IPS-18a (cell line): ENCODE data around the gene TWIST1.

ENCODE experiments used
- H3K27ac ChIP-seq: one replicate; pipeline ENCODE4 v1.5.1; 2013; ENCODE audit warnings: low read length
- H3K27me3 ChIP-seq: one replicate; pipeline ENCODE4 v1.6.1; 2013; ENCODE audit warnings: mild to moderate bottlenecking, low read length; ENCODE audit not compliant: control insufficient read depth, insufficient read depth
- H3K36me3 ChIP-seq: one replicate; pipeline ENCODE4 v1.6.1; 2013; ENCODE audit warnings: low read depth, low read length; ENCODE audit not compliant: control insufficient read depth
- H3K4me1 ChIP-seq: one replicate; pipeline ENCODE4 v1.6.1; 2013; ENCODE audit warnings: low read depth, low read length; ENCODE audit not compliant: control insufficient read depth
- H3K4me3 ChIP-seq: one replicate; pipeline ENCODE4 v1.5.1; 2013; ENCODE audit warnings: low read length
- H3K9ac ChIP-seq: one replicate; pipeline ENCODE4 v1.6.1; 2013; ENCODE audit warnings: mild to moderate bottlenecking, low read length, moderate library complexity
- H3K9me3 ChIP-seq: one replicate; pipeline ENCODE4 v1.6.1; 2013; ENCODE audit warnings: low read depth, low read length; ENCODE audit not compliant: control insufficient read depth

Gene TWIST1

DNA sequence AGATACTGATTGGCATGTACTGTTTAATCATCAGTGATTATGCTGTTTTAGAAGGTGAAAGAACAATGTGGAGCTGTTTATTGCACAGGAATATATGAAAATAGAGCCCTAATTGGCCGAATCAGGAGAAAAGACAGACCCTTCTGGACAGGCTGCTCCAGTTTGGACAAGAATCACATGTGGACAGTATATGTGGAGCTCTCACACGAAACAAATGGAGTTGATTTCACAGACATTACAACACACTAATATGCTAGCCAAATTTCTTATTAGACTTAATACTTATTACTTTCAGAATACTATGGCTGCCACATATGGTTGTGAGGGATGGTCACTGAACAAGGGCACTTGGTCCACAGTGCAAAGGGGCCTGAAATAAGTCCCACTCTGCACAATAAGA, 15.5 kb downstream of the TWIST1 start:
- Histone ChIP-seq H3K4me1 (peaks cover 11% of the 10 kb centered on the region), H3K9ac (no peak overlapping the region), H3K36me3 (no peaks in the 10 kb centered on the region), H3K27me3 (peaks cover 40% of the 10 kb centered on the region), H3K4me3 (no peak overlapping the region), H3K27ac (no peak overlapping the region), H3K9me3 (no peaks in the 10 kb centered on the region)

GRCh38 chr7:19101472-19101871, 16.0 kb downstream of the TWIST1 start:
- Histone ChIP-seq H3K9ac (no peak overlapping the region), H3K9me3 (no peaks in the 10 kb centered on the region), H3K4me3 (no peak overlapping the region), H3K27ac (no peak overlapping the region), H3K4me1 (peaks cover 7% of the 10 kb centered on the region), H3K36me3 (no peaks in the 10 kb centered on the region), H3K27me3 (peaks cover 36% of the 10 kb centered on the region)

DNA sequence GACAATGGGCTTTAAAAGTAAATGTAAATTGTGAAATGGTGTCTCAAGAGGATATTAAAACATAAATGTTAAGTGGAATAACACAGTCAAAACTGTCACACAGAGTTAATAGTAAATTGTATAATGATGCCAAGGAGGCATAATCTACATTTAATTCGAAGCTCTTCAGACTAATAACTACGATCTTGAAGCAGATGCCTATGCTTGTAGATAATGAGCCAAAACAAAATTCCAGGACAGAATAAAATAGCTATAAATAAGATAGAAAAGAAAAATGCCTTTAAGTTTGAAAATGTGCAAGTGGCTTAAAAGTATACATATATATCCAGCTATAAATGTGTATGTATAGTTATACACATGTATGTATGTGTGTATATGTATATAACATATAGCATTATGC, 17.5 kb downstream of the TWIST1 start:
- H3K36me3 ChIP-seq = no peaks in the 10 kb centered on the region
- peaks cover 20% of the 10 kb centered on the region for H3K27me3 ChIP-seq
- no peak overlapping the region for H3K4me3 ChIP-seq
- no peaks in the 10 kb centered on the region for H3K9me3 ChIP-seq
- H3K27ac ChIP-seq = no peak overlapping the region
- H3K4me1 ChIP-seq = peaks cover 9% of the 10 kb centered on the region
- no peak overlapping the region for H3K9ac ChIP-seq

DNA sequence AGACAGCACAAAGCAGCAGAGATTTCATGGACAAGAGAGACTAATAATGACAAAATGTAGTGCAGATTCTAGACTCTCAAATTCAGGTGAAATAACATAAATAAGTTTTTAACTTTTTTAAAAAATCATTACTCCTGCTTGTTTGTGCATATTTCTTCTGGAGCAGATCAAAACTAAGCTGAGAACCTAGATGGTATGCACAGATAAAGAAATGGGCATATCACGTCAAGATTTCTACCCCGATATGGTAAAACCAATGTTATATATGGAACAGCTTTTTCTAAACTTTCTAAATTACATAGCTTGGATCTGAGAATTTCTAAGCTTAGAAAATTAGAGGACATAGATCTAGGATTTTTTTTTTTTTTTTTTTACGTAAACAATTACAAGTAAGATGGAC, 18.2 kb downstream of the TWIST1 start:
- H3K4me1 ChIP-seq = peaks cover 9% of the 10 kb centered on the region
- H3K27me3 ChIP-seq = peaks cover 13% of the 10 kb centered on the region
- H3K27ac ChIP-seq = no peak overlapping the region
- no peak overlapping the region for H3K9ac ChIP-seq
- no peaks in the 10 kb centered on the region for H3K36me3 ChIP-seq
- H3K9me3 ChIP-seq = no peaks in the 10 kb centered on the region
- no peak overlapping the region for H3K4me3 ChIP-seq

- H3K4me3 ChIP-seq = no peak overlapping the region
- H3K36me3 ChIP-seq = no peaks in the 10 kb centered on the region
- peaks cover 9% of the 10 kb centered on the region for H3K27me3 ChIP-seq
- peaks cover 9% of the 10 kb centered on the region for H3K4me1 ChIP-seq
- H3K9me3 ChIP-seq = no peaks in the 10 kb centered on the region
- H3K27ac ChIP-seq = no peak overlapping the region
- no peak overlapping the region for H3K9ac ChIP-seq
Measured at GRCh38 chr7:19098510-19098909, 18.9 kb downstream of the TWIST1 start.

GRCh38 chr7:19097165-19098055, 20.0 kb downstream of the TWIST1 start:
- no peak overlapping the region for H3K9ac ChIP-seq
- H3K27me3 ChIP-seq = no peaks in the 10 kb centered on the region
- no peak overlapping the region for H3K27ac ChIP-seq
- H3K9me3 ChIP-seq = no peaks in the 10 kb centered on the region
- no peak overlapping the region for H3K4me3 ChIP-seq
- peaks cover 9% of the 10 kb centered on the region for H3K4me1 ChIP-seq
- H3K36me3 ChIP-seq = no peaks in the 10 kb centered on the region

DNA sequence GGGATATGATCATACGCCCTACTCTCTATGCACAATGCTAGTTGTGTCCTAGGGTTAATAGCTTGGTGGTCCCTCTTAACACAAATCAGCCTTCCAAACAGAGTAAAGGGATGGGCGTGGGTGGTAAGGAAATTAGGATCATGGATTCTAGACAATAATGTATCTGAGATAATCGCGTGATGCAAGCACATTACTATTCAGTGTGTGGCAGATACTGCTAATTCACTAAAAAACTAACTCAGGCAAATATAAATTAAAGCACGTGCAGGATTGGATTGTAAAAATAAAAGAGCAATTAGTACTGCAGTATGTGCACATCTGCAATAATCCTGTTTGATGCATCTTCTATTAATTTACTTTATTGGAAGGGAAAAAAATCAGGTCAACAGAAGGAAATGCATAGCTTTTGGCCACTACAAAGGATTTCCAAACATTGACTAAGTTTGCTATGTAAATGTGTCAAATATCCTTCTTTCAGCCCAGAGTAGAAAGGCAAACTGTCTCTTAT, 22.0 kb downstream of the TWIST1 start:
- Histone ChIP-seq H3K4me3 (no peak overlapping the region), H3K27ac (no peak overlapping the region), H3K4me1 (peaks cover 9% of the 10 kb centered on the region), H3K36me3 (no peaks in the 10 kb centered on the region), H3K27me3 (no peaks in the 10 kb centered on the region), H3K9ac (no peak overlapping the region), H3K9me3 (no peaks in the 10 kb centered on the region)

- H3K4me1 ChIP-seq = peaks cover 9% of the 10 kb centered on the region
- H3K36me3 ChIP-seq = no peaks in the 10 kb centered on the region
- H3K9me3 ChIP-seq = no peaks in the 10 kb centered on the region
- H3K27me3 ChIP-seq = no peaks in the 10 kb centered on the region
- H3K9ac ChIP-seq = no peak overlapping the region
- H3K4me3 ChIP-seq = no peak overlapping the region
- H3K27ac ChIP-seq = no peak overlapping the region
Measured at GRCh38 chr7:19094598-19095352, 22.7 kb downstream of the TWIST1 start.

- H3K27me3 ChIP-seq = no peaks in the 10 kb centered on the region
- H3K4me1 ChIP-seq = peaks cover 9% of the 10 kb centered on the region
- H3K36me3 ChIP-seq = no peaks in the 10 kb centered on the region
- H3K4me3 ChIP-seq = no peak overlapping the region
- no peak overlapping the region for H3K9ac ChIP-seq
- no peak overlapping the region for H3K27ac ChIP-seq
- H3K9me3 ChIP-seq = no peaks in the 10 kb centered on the region
Measured at GRCh38 chr7:19094138-19094537, 23.3 kb downstream of the TWIST1 start.

DNA sequence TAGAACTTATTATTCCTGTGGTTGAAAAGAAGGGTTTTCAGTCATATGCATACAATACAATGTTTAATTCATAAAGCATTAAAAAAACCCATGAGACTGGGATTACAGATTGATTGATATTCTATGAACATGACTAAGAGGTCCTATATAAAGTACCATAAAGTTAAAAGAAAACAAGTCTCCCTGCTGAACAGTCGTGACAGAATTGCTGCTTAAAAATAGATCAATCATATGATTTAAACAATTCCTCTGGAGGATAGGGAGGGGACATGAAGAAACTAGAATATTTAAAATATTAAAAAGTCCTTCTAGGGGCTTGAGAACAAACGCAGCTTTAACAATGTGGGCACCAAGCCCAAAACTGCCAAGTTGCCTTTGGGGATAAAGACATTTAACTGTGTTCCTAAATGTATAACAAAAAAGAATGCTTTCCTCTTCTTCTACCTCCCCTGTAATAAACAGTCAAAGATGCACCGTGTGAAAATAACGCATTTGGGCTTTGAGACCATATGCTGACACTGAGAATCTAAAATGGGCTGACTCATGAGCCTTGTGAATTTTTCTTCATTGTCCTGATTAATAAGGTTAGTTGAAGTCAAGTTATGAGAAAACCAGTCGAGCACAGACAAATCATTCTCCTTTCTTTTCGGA, 25.8 kb downstream of the TWIST1 start:
- H3K36me3 ChIP-seq = no peaks in the 10 kb centered on the region
- H3K27me3 ChIP-seq = no peaks in the 10 kb centered on the region
- no peak overlapping the region for H3K9ac ChIP-seq
- peaks cover 9% of the 10 kb centered on the region for H3K4me1 ChIP-seq
- no peak overlapping the region for H3K27ac ChIP-seq
- no peaks in the 10 kb centered on the region for H3K9me3 ChIP-seq
- H3K4me3 ChIP-seq = no peak overlapping the region

DNA sequence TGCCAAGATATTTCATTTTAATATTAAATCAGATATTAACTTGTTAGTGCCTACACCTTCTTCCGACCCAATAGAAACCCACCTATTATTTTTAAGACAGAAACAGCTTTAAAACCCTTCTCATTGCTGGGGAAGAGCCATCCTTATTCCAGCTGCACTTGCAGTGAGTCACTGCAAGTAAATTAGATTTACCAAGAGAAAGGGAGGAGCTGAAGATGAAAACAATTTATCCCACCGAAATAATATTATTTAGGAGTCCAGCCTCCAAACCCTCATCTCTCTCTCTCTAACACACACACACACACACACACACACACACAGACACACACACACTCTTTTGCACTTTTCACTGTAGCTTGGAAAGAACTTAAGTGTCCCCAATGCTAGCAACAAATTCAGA, 26.9 kb downstream of the TWIST1 start:
- Histone ChIP-seq H3K4me3 (no peak overlapping the region), H3K27me3 (no peaks in the 10 kb centered on the region)

More for the DNA sequence above, 26.9 kb downstream of the TWIST1 start:
- Histone ChIP-seq H3K9me3 (no peaks in the 10 kb centered on the region), H3K4me1 (peaks cover 6% of the 10 kb centered on the region), H3K36me3 (no peaks in the 10 kb centered on the region), H3K27ac (no peak overlapping the region), H3K9ac (no peak overlapping the region)
